K562 (cell line): ENCODE measurements around the gene DOK3. TPM values are rescaled to one million over a fixed set of nuclear protein-coding genes. Genes with fewer than 3 reads are reported as not detected.

ENCODE experiments used
- ATAC-seq: fragments of 200-7000 bp; cut with Tn5 transposase; 3 replicates; pipeline ENCODE4 v1.9.1; 2020; ENCODE audit warnings: moderate library complexity
- BruUV-seq: library from RNA; stranded (reverse); fragments of 400-500 nt; replicated peaks from 2 replicates; lab custom pipeline; 2021; lab: Mats Ljungman, UMichigan
- CTCF ChIA-PET: fragments of 300-600 bp; formaldehyde crosslinking; extraction: SDS; loops from one replicate; lab custom pipeline; 2021; ENCODE audit warnings: low intra/inter-chr PET ratio; lab: Yijun Ruan, JAX
- POLR2A ChIA-PET: fragments of 300-600, 350-650 bp; sonication (Branson Sonifier 250); formaldehyde crosslinking; extraction: SDS; loops from one replicate; lab custom pipeline; 2021; ENCODE audit warnings: antibody characterized with exemption, inconsistent platforms; lab: Yijun Ruan, JAX
- DNase-seq, 4 experiments: peaks; one replicate each; pipeline versions ENCODE4 v3.0.0 to v3.0.0-alpha.2; 2011 to 2018; ENCODE audit warnings: low spot score in 3 of 4, mixed read lengths in 3 of 4; ENCODE audit errors: extremely low read depth in 1 of 4
- FAIRE-seq: peaks from 2 replicates; lab custom pipeline; 2011; peaks lifted over from hg19 to GRCh38; lab: Jason Lieb, UNC
- H2AFZ ChIP-seq: 2 replicates; pipeline ENCODE4 v1.6.0; 2011; ENCODE audit warnings: low read depth, low read length, control low read depth, inconsistent platforms
- H3K27ac ChIP-seq: fragments of 200-600 bp; 3 replicates; pipeline ENCODE4 v1.8.0; 2011; ENCODE audit warnings: low read depth, mild to moderate bottlenecking, control low read depth, inconsistent platforms, low read length, moderate library complexity, mixed read lengths; ENCODE audit errors: extremely low read depth
- H3K27me3 ChIP-seq, 2 experiments: fragments of 300-600 bp in 1 of 2; 2 replicates in 1 of 2; 3 replicates in 1 of 2; pipeline versions ENCODE4 v1.6.0 to v1.8.0; 2011; ENCODE audit warnings: inconsistent platforms in 2 of 2, low read length in 2 of 2, mild to moderate bottlenecking in 1 of 2, mixed read lengths in 1 of 2, moderate library complexity in 1 of 2; ENCODE audit not compliant: control insufficient read depth in 2 of 2, insufficient read depth in 2 of 2
- H3K36me3 ChIP-seq: fragments of 300-600 bp; 3 replicates; pipeline ENCODE4 v1.8.0; 2011; ENCODE audit warnings: mild to moderate bottlenecking, low read length, inconsistent platforms; ENCODE audit not compliant: control insufficient read depth, insufficient read depth
- H3K4me1 ChIP-seq, 2 experiments: fragments of 200-600 bp in 1 of 2; replicated peaks in 1 of 2; 2 replicates in 1 of 2; 3 replicates in 1 of 2; pipeline versions ENCODE4 v1.5.1 to v1.8.0; 2011; ENCODE audit warnings: inconsistent platforms in 2 of 2, low read length in 2 of 2, mild to moderate bottlenecking in 1 of 2, mixed read lengths in 1 of 2, moderate library complexity in 1 of 2; ENCODE audit not compliant: control insufficient read depth in 2 of 2, insufficient read depth in 2 of 2
- H3K4me2 ChIP-seq: 2 replicates; pipeline ENCODE4 v1.6.1; 2011; ENCODE audit warnings: low read length, control low read depth, inconsistent platforms, mixed read lengths; ENCODE audit not compliant: insufficient read depth
- H3K4me3 ChIP-seq: fragments of 200-600 bp; sonication (generic), shearing (Covaris generic); 2 replicates; pipeline ENCODE4 v1.5.1; 2016; ENCODE audit warnings: control low read depth, inconsistent platforms
- H3K79me2 ChIP-seq: fragments of 200-600 bp; 3 replicates; pipeline ENCODE4 v1.8.0; 2011; ENCODE audit warnings: low read length, inconsistent platforms; ENCODE audit not compliant: control insufficient read depth, insufficient read depth
- H3K9ac ChIP-seq, 2 experiments: 2 replicates each; pipeline versions ENCODE4 v1.6.0 to v1.6.1; 2011; ENCODE audit warnings: low read depth in 2 of 2, low read length in 2 of 2, control low read depth in 1 of 2, inconsistent platforms in 1 of 2, mild to moderate bottlenecking in 1 of 2, mixed read lengths in 1 of 2; ENCODE audit not compliant: insufficient read depth in 1 of 2
- H3K9me1 ChIP-seq: one replicate; pipeline ENCODE4 v1.6.0; 2011; ENCODE audit warnings: inconsistent platforms, mild to moderate bottlenecking, low read length, moderate library complexity; ENCODE audit not compliant: control insufficient read depth, insufficient read depth
- H3K9me3 ChIP-seq: replicated peaks from 2 replicates; pipeline ENCODE4 v1.5.1; 2011; ENCODE audit warnings: low read depth, low read length, inconsistent platforms; ENCODE audit not compliant: control insufficient read depth, insufficient read depth
- H4K20me1 ChIP-seq: replicated peaks from 2 replicates; pipeline ENCODE4 v1.6.1; 2011; ENCODE audit warnings: low read length, inconsistent platforms, mixed read lengths; ENCODE audit not compliant: control insufficient read depth, insufficient read depth
- KLF16 ChIP-seq: IDR thresholded peaks from 2 replicates; pipeline ENCODE4 v1.6.1; 2016; ENCODE audit warnings: antibody characterized with exemption
- MCM7 ChIP-seq, 2 experiments: fragments of 450-650 bp; IDR thresholded peaks; 2 replicates each; pipeline ENCODE4 v1.6.1; 2016 to 2018
- NRF1 ChIP-seq, 2 experiments: fragments of 450-650 bp; IDR thresholded peaks in 1 of 2; conservative IDR thresholded peaks in 1 of 2; 2 replicates each; pipeline ENCODE4 v1.6.1; 2014; ENCODE audit warnings: mild to moderate bottlenecking in 2 of 2
- RB1 ChIP-seq: fragments of 450-650 bp; IDR thresholded peaks from 2 replicates; pipeline ENCODE4 v1.6.1; 2017; ENCODE audit warnings: low read depth, mild to moderate bottlenecking
- SRSF9 ChIP-seq: fragments of 200-400 bp; formaldehyde crosslinking; IDR thresholded peaks from 2 replicates; pipeline ENCODE4 v1.6.1; 2017; ENCODE audit warnings: low read depth, low read length, borderline replicate concordance
- WGBS: fragments of 100-300 bp; shearing (Covaris generic); methylation state at CpG from one replicate; pipeline ENCODE4 v1.1.6; 2016; ENCODE audit warnings: low coverage, mixed read lengths; ENCODE audit not compliant: insufficient coverage; ENCODE audit errors: missing lambda C conversion rate; 5-methylcytosine and 5-hydroxymethylcytosine counted together
- in situ Hi-C: fragments of 300-500 bp; cut with MboI; formaldehyde crosslinking; loops from 4 replicates; pipeline ENCODE4 v1.15.0; 2018; ENCODE audit warnings: inconsistent platforms, mixed read lengths
- intact Hi-C: fragments of 100-400 bp; cut with micrococcal nuclease; formaldehyde crosslinking; loops from 2 replicates; pipeline ENCODE4 v1.14.2; 2022
- polyA plus RNA-seq, 8 experiments: library from polyadenylated mRNA; depleted of rRNA in 4 of 8; stranded (reverse) in 5 of 8; unstranded in 3 of 8; fragments of >200 nt; fragmentation: Nextera tagmentation in 2 of 8; fragmentation: Illumina TruSeq in 1 of 8; extraction: Ambion mirVana in 2 of 8; extraction: Trizol in 1 of 8; gene quantifications; 2 replicates each; pipeline versions ENCODE4 v1.2.1 to v1.2.3, GENCODE V29; 2011 to 2014; ENCODE audit warnings: inconsistent platforms in 1 of 8, missing spikeins in 1 of 8
- total RNA-seq, 7 experiments: library from RNA; depleted of rRNA in 6 of 7; stranded (reverse); fragments of >200 nt in 6 of 7; fragmentation: Illumina TruSeq in 2 of 7; extraction: Trizol in 2 of 7; gene quantifications; 2 replicates each; pipeline versions ENCODE4 v1.2.1 to v1.2.3, GENCODE V29; 2011 to 2021; ENCODE audit warnings: low replicate concordance in 1 of 7
- TF ChIP-seq, protein P1 (sequence below): IDR thresholded peaks from 2 replicates; pipeline ENCODE4 v1.6.1; 2011; ENCODE audit warnings: borderline replicate concordance, low read depth, mild to moderate bottlenecking, moderate library complexity, low read length; ENCODE audit not compliant: insufficient read depth, poor library complexity, severe bottlenecking
- TF ChIP-seq, protein P2 (sequence below), 2 experiments: fragments of 450-650 bp; formaldehyde crosslinking in 1 of 2; IDR thresholded peaks; 2 replicates each; pipeline versions ENCODE4 v1.4.0 to v1.6.1; 2014 to 2020; ENCODE audit warnings: mild to moderate bottlenecking in 2 of 2, borderline replicate concordance in 1 of 2, low read depth in 1 of 2

The DOK3 gene
- total and polyA plus RNA-seq, 9 of the 15 experiments (the other 6 are each of a cell fraction or from before 2014, with no cell fraction given): 1.3 to 23.0 (median 8.0) TPM

DNA sequence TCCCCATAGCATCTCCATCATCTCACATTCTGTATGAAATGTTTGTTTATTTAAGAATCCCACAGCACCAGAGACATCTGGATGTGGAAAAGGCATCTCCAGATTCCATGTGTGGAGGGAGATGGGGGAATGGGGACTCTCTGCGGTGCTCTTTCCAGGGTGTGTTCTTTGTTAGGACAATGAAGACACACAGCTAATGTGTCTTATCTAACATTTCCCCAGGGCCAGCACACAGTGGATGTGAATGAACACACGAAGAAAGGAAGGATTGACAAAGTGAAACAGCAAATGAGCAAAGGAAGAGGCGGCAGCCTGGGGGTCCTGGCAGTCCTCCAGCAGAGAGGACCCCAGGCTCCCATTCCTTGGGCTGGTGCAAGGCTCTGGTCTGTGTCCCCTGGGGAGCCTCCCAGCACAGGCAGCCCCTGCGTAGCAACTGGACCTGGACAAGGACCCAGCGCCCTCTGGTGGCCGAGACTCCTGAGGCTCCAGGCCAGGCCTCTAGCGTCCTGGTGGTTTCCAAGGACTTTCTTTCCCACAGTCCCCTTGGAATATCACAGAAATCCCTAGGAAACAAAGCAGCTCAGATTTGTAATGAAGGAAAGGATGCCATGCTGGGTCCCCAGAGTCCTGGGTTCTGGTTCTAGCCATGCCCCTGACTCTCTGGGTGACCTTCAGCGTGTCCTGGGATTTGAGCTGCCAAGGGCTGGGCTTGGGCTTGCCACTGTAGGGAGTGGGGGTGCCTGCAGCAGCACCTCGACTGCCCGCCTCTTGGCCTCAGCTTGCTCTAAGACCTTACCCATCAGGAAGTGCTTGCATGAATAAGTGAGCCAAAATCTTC, 8.7 kb downstream of the DOK3 start:
- H3K79me2 ChIP-seq: peaks cover 19% of the 10 kb centered on the region
- H3K36me3 ChIP-seq: peaks cover 9% of the 10 kb centered on the region; the same call in 2 of the 3 replicates
- ChIA-PET POLR2A (interaction anchor here (0.7 to 2.1 kb wide), 5 partner anchors 8 to 99 kb away, joined by 3 to 5 read pairs (median 4); partner anchors contain the start of gene B4GALT7), CTCF (interaction anchor here (0.6 to 2.4 kb wide), 5 partner anchors 9 to 369 kb away, joined by 3 to 19 read pairs (median 3); no protein-coding TSS in a partner anchor)
- no TSS peak for BruUV-seq
- H2AFZ ChIP-seq: peak overlapping the region; percentile 71
- H4K20me1 ChIP-seq: no peaks in the 10 kb centered on the region; the same call in 1 of the 2 replicates
- no peaks in the 10 kb centered on the region for H3K27me3 ChIP-seq
- peak; percentile 93 for FAIRE-seq
- intact Hi-C loops (loop anchor here (1.0 to 2.0 kb wide), 2 partner anchors 10 to 96 kb away; no protein-coding TSS in a partner anchor), in situ Hi-C loops (no loop called here)
- no peaks in the 10 kb centered on the region for H3K9me1 ChIP-seq
- ATAC-seq: peak; percentile 52
- peak; percentile 68 to 91 (median 75) for DNase-seq
- peaks cover 25 to 75% of the 10 kb centered on the region in 2 experiments for H3K4me1 ChIP-seq
- H3K9ac ChIP-seq: peak overlapping the region in 1 of 2 experiments; percentile 77; a peak in 1 of 4 replicates
- peak overlapping the region; percentile 50; the same call in 1 of the 2 replicates for H3K4me2 ChIP-seq
- no peak overlapping the region for H3K4me3 ChIP-seq
- peak overlapping the region; percentile 24; the same call in 1 of the 3 replicates for H3K27ac ChIP-seq
- WGBS: 14% methylated on average over 10 of the region's 10 CpGs
- no peaks in the 10 kb centered on the region for H3K9me3 ChIP-seq
- 0 out of 4 replicates have a peak, but pooled peaks have one; percentile 7 to 11 for TF ChIP-seq NRF1 (conservative IDR thresholded peaks at IDR 0.05 in 1 of 2, IDR thresholded peaks at IDR 0.05 in 1 of 2)
- peak; percentile 53 for TF ChIP-seq RB1
- no peak for TF ChIP-seq MCM7 (IDR thresholded peaks at IDR 0.05)
- TF ChIP-seq, protein P1, sequence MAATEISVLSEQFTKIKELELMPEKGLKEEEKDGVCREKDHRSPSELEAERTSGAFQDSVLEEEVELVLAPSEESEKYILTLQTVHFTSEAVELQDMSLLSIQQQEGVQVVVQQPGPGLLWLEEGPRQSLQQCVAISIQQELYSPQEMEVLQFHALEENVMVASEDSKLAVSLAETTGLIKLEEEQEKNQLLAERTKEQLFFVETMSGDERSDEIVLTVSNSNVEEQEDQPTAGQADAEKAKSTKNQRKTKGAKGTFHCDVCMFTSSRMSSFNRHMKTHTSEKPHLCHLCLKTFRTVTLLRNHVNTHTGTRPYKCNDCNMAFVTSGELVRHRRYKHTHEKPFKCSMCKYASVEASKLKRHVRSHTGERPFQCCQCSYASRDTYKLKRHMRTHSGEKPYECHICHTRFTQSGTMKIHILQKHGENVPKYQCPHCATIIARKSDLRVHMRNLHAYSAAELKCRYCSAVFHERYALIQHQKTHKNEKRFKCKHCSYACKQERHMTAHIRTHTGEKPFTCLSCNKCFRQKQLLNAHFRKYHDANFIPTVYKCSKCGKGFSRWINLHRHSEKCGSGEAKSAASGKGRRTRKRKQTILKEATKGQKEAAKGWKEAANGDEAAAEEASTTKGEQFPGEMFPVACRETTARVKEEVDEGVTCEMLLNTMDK: peak; percentile 65
- TF ChIP-seq SRSF9: no peak
- TF ChIP-seq KLF16: peak; percentile 58; the same call in 1 of the 2 replicates
- TF ChIP-seq, protein P2, sequence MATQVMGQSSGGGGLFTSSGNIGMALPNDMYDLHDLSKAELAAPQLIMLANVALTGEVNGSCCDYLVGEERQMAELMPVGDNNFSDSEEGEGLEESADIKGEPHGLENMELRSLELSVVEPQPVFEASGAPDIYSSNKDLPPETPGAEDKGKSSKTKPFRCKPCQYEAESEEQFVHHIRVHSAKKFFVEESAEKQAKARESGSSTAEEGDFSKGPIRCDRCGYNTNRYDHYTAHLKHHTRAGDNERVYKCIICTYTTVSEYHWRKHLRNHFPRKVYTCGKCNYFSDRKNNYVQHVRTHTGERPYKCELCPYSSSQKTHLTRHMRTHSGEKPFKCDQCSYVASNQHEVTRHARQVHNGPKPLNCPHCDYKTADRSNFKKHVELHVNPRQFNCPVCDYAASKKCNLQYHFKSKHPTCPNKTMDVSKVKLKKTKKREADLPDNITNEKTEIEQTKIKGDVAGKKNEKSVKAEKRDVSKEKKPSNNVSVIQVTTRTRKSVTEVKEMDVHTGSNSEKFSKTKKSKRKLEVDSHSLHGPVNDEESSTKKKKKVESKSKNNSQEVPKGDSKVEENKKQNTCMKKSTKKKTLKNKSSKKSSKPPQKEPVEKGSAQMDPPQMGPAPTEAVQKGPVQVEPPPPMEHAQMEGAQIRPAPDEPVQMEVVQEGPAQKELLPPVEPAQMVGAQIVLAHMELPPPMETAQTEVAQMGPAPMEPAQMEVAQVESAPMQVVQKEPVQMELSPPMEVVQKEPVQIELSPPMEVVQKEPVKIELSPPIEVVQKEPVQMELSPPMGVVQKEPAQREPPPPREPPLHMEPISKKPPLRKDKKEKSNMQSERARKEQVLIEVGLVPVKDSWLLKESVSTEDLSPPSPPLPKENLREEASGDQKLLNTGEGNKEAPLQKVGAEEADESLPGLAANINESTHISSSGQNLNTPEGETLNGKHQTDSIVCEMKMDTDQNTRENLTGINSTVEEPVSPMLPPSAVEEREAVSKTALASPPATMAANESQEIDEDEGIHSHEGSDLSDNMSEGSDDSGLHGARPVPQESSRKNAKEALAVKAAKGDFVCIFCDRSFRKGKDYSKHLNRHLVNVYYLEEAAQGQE (IDR thresholded peaks at IDR 0.05; ENCODE audit: borderline replicate concordance): peak; percentile 88
- TF ChIP-seq, protein P2 (CRISPR knock-in tag; IDR thresholded peaks at IDR 0.05; ENCODE audit: low read depth): no peak
